A673 (cell line): ENCODE data around the gene CAPN2.

Experiments used
- EZH2 ChIP-seq: fragments of 200-600 bp; sonication (generic); IDR thresholded peaks from 2 replicates; pipeline ENCODE4 v1.6.1; 2017; ENCODE audit warnings: borderline replicate concordance, low read depth, mild to moderate bottlenecking, mixed read lengths, antibody characterized with exemption, low read length; ENCODE audit not compliant: poor library complexity, severe bottlenecking
- TF ChIP-seq, protein P1 (sequence below): fragments of 300-800, 200-600 bp; sonication (generic); conservative IDR thresholded peaks from 2 replicates; pipeline ENCODE4 v1.5.1; 2017; ENCODE audit warnings: low read depth, mild to moderate bottlenecking, antibody characterized with exemption, low read length, moderate library complexity, mixed read lengths

DNA sequence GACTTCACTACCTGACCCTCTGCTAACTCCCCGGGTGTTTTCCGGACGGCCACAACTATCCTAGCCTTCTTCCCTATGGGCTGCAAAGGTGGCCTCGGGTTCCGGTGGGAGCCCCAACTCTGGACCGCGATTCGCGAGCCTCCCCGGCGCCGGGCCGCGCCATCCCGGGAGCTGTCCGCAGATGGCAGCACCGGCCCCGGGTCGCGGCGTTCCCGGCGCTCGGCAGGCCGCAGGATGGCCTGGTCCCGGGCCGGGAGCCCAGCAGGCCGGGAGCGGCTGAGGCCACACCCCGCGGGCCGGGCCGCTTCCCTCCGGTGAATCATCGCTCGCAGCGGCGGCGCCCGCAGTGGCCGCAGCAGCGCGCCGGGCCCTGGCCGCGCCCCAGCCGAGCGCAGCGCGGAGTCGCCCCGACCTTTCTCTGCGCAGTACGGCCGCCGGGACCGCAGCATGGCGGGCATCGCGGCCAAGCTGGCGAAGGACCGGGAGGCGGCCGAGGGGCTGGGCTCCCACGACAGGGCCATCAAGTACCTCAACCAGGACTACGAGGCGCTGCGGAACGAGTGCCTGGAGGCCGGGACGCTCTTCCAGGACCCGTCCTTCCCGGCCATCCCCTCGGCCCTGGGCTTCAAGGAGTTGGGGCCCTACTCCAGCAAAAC is at the start of gene CAPN2:
- TF ChIP-seq, protein P1, sequence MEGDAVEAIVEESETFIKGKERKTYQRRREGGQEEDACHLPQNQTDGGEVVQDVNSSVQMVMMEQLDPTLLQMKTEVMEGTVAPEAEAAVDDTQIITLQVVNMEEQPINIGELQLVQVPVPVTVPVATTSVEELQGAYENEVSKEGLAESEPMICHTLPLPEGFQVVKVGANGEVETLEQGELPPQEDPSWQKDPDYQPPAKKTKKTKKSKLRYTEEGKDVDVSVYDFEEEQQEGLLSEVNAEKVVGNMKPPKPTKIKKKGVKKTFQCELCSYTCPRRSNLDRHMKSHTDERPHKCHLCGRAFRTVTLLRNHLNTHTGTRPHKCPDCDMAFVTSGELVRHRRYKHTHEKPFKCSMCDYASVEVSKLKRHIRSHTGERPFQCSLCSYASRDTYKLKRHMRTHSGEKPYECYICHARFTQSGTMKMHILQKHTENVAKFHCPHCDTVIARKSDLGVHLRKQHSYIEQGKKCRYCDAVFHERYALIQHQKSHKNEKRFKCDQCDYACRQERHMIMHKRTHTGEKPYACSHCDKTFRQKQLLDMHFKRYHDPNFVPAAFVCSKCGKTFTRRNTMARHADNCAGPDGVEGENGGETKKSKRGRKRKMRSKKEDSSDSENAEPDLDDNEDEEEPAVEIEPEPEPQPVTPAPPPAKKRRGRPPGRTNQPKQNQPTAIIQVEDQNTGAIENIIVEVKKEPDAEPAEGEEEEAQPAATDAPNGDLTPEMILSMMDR, result peak; percentile 62
- TF ChIP-seq EZH2, result no peak
